ENCODE measurements around the gene GMIP.

GMIP gene

GRCh38 chr19:19679176-19680073 lies 36.0 kb upstream of the GMIP start:
- TF ChIP-seq USF1 (IDR thresholded peaks at IDR 0.05) (no peak), RAD21 (IDR thresholded peaks at IDR 0.05; ENCODE audit: low read depth) (no peak), EGR1 (IDR thresholded peaks at IDR 0.05) (no peak)

DNA sequence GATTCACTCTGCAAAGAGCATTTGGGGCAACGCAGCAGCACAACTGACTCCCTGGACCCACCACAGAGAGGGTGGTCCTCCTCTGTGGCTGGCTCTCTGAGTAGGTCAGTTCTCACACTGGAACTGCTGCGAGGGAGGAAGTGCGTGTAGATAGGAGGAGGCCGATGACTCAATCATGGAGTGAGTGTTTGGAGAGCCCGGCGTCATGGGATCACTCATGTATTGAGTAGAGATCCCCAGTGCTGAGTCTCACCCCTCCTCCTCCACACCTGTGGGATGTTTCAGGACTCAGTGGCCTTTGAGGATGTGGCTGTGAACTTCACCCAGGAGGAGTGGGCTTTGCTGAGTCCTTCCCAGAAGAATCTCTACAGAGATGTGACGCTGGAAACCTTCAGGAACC lies 34.1 kb upstream of the GMIP start:
- no peak for TF ChIP-seq MAX (IDR thresholded peaks at IDR 0.05)

DNA sequence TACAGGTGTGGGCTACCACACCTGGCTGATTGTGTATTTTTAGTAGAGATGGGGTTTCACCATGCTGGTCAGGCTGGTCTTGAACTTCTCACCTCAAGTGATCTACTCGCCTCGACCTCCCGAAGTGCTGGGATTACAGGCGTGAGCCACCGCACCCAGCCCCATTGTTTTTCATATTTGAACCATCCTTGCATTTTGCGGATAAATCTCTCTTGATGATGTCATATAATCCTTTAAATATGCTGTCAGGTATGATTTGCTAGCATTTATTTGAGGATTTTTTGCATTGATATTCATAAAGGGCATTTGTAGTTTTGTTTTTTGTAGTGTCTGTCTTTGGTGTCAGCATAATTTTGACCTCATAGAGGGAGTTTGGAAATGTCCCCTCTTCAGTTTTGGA lies 30.9 kb upstream of the GMIP start:
- TF ChIP-seq NFIC (IDR thresholded peaks at IDR 0.05) = no peak

GRCh38 chr19:19672816-19673215 lies 29.4 kb upstream of the GMIP start:
- TF ChIP-seq NFIC (IDR thresholded peaks at IDR 0.05) = no peak
- TF ChIP-seq USF1 (IDR thresholded peaks at IDR 0.05) = no peak
- TF ChIP-seq YY1 (IDR thresholded peaks at IDR 0.05; ENCODE audit: low read depth) = no peak
- TF ChIP-seq EP300 (IDR thresholded peaks at IDR 0.05; ENCODE audit: borderline replicate concordance) = no peak
- TF ChIP-seq EGR1 (IDR thresholded peaks at IDR 0.05) = no peak
- no peak for TF ChIP-seq FOXM1 (IDR thresholded peaks at IDR 0.05; ENCODE audit: borderline replicate concordance, low read depth)

GRCh38 chr19:19670070-19670551 lies 26.7 kb upstream of the GMIP start:
- TF ChIP-seq TEAD4 (IDR thresholded peaks at IDR 0.05) (no peak), CEBPB (IDR thresholded peaks at IDR 0.05) (no peak), MAX (IDR thresholded peaks at IDR 0.05) (no peak), RAD21 (IDR thresholded peaks at IDR 0.05; ENCODE audit: low read depth) (no peak), CREB1 (IDR thresholded peaks at IDR 0.05; ENCODE audit: low read depth) (no peak), TCF12 (IDR thresholded peaks at IDR 0.05; ENCODE audit: low read depth) (no peak), NFIC (IDR thresholded peaks at IDR 0.05) (no peak), ZBTB7A (IDR thresholded peaks at IDR 0.05; ENCODE audit: low read depth) (no peak), YY1 (IDR thresholded peaks at IDR 0.05; ENCODE audit: low read depth) (no peak), FOXM1 (IDR thresholded peaks at IDR 0.05; ENCODE audit: borderline replicate concordance, low read depth) (no peak), EGR1 (IDR thresholded peaks at IDR 0.05) (no peak), EP300 (IDR thresholded peaks at IDR 0.05; ENCODE audit: borderline replicate concordance) (no peak), TAF1 (IDR thresholded peaks at IDR 0.05; ENCODE audit: low read depth) (no peak), USF1 (IDR thresholded peaks at IDR 0.05) (no peak)
- TF ChIP-seq, protein P1, sequence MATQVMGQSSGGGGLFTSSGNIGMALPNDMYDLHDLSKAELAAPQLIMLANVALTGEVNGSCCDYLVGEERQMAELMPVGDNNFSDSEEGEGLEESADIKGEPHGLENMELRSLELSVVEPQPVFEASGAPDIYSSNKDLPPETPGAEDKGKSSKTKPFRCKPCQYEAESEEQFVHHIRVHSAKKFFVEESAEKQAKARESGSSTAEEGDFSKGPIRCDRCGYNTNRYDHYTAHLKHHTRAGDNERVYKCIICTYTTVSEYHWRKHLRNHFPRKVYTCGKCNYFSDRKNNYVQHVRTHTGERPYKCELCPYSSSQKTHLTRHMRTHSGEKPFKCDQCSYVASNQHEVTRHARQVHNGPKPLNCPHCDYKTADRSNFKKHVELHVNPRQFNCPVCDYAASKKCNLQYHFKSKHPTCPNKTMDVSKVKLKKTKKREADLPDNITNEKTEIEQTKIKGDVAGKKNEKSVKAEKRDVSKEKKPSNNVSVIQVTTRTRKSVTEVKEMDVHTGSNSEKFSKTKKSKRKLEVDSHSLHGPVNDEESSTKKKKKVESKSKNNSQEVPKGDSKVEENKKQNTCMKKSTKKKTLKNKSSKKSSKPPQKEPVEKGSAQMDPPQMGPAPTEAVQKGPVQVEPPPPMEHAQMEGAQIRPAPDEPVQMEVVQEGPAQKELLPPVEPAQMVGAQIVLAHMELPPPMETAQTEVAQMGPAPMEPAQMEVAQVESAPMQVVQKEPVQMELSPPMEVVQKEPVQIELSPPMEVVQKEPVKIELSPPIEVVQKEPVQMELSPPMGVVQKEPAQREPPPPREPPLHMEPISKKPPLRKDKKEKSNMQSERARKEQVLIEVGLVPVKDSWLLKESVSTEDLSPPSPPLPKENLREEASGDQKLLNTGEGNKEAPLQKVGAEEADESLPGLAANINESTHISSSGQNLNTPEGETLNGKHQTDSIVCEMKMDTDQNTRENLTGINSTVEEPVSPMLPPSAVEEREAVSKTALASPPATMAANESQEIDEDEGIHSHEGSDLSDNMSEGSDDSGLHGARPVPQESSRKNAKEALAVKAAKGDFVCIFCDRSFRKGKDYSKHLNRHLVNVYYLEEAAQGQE (IDR thresholded peaks at IDR 0.05; ENCODE audit: low read depth) = no peak

DNA sequence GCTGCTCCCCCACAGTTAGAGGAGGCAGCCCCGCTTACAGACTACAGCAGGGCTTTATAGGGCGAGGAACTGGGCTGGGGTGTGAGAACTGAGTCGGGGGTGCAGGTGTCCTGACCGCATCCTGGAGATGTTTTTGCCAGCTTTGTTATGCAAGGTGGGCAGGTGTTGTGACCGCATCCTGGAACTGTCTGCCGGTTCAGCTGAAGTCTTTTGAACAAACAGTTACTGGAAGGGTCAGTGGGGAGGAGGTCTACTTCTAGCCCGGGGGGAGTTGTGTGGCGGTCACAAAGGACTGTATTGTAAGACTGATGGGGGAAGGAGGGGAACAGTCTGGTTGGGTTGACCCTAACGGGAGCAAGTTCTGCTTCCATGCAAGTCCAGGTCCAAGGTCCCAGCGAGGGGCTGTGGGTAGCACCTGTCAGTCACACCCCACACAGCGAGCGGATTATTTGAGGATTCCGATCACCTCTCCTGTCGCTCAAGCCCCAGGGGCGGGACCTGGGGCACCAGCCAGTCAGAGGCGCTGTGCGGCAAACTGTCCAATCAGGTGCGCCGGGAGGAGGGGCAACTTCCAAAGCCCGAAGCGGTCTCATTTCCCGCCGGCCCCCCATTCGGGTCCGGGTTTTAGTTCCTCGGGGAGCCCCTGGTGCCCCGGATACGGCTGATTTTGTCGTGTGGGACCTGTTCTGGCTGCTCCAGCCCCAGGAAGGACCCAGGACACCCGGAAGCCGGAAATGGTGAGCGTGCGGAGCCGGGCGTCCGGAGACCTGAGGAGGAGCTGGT lies 25.0 kb upstream of the GMIP start, which contains the start of gene ZNF101:
TSS of gene ZNF101 (plus strand) at position 610 of the 783 bp plus-strand sequence. CDS start at position 735, 125 bp downstream.
- TF ChIP-seq USF1 (IDR thresholded peaks at IDR 0.05) (no peak; the same call in 1 of the 2 replicates), ZBTB7A (IDR thresholded peaks at IDR 0.05; ENCODE audit: low read depth) (peak; percentile 34), MAX (IDR thresholded peaks at IDR 0.05) (peak; percentile 52; the same call in 1 of the 2 replicates), TAF1 (IDR thresholded peaks at IDR 0.05; ENCODE audit: low read depth) (peak; percentile 76), CREB1 (IDR thresholded peaks at IDR 0.05; ENCODE audit: low read depth) (no peak; the same call in 1 of the 2 replicates)

Data from Ishikawa (cell line).